Middle frontal gyrus (tissue), 1 donor: Measurements from ENCODE around the gene PDCD1.
"Not testable (repeated sequence)": the region's sequence is repeated elsewhere in the genome, so short reads cannot be mapped to it uniquely, and the experiment has no call there.

Experiments
- DNase-seq: peaks from one replicate; pipeline ENCODE4 v3.0.0-alpha.2; 2015; ENCODE audit warnings: low spot score; ENCODE audit errors: extremely low spot score

PDCD1 gene

GRCh38 chr2:241814643-241815476 is 43.8 kb downstream of the PDCD1 start:
- no peak for DNase-seq

GRCh38 chr2:241814393-241814642 is 44.4 kb downstream of the PDCD1 start:
- no peak for DNase-seq

- no peak for DNase-seq
Measured at GRCh38 chr2:241813644-241814392, 44.9 kb downstream of the PDCD1 start.

- no peak for DNase-seq
Measured at GRCh38 chr2:241812730-241813643, 45.7 kb downstream of the PDCD1 start.

GRCh38 chr2:241811952-241812729 is 46.6 kb downstream of the PDCD1 start:
- no peak for DNase-seq

- DNase-seq: no peak
Measured at GRCh38 chr2:241811201-241811951, 47.3 kb downstream of the PDCD1 start.

- no peak for DNase-seq
Measured at GRCh38 chr2:241810307-241811200, 48.1 kb downstream of the PDCD1 start.

- no peak for DNase-seq
Measured at GRCh38 chr2:241809383-241810306, 49.0 kb downstream of the PDCD1 start.

- DNase-seq: no peak
Measured at GRCh38 chr2:241808721-241809382, 49.8 kb downstream of the PDCD1 start, which contains the start of gene NEU4. Gene NEU4 (plus strand): TSS chr2:241809193. CDS start chr2:241814485, 5,292 bp downstream.

GRCh38 chr2:241808051-241808720 is 50.5 kb downstream of the PDCD1 start:
- no peak for DNase-seq

- DNase-seq: not testable (repeated sequence)
Measured at GRCh38 chr2:241806217-241806616, 52.5 kb downstream of the PDCD1 start.

- DNase-seq: no peak
Measured at GRCh38 chr2:241804326-241805229, 54.1 kb downstream of the PDCD1 start.

GRCh38 chr2:241803387-241804325 is 55.0 kb downstream of the PDCD1 start:
- DNase-seq: peak; percentile 60

- DNase-seq: no peak
Measured at GRCh38 chr2:241802421-241803318, 56.0 kb downstream of the PDCD1 start.
